Measurements from ENCODE around the gene PDE7B. TPM values are rescaled to one million over a fixed set of nuclear protein-coding genes. Genes with fewer than 3 reads are reported as not detected.

The PDE7B gene
- polyA plus RNA-seq, result 1.3 TPM
- long read RNA-seq, donor 1, result 0 reads
- long read RNA-seq, donor 2, full-length matches to known transcripts, result 1 of 1 reads
- long read RNA-seq, donor 2, partial matches to known transcripts, result 0 of 1 reads
- long read RNA-seq, donor 2, other reads (novel, unspliced or antisense), result 0 of 1 reads
- long read RNA-seq, donor 3, result 0 reads
- long read RNA-seq, donor 4, result 0 reads
- long read RNA-seq, donor 5, result 0 reads
- long read RNA-seq, donor 6, full-length matches to known transcripts, result 1 of 1 reads
- long read RNA-seq, donor 6, partial matches to known transcripts, result 0 of 1 reads
- long read RNA-seq, donor 6, other reads (novel, unspliced or antisense), result 0 of 1 reads
- long read RNA-seq, donor 7, result 0 reads
- long read RNA-seq, donor 8, result 0 reads
- long read RNA-seq, donor 9, result 0 reads
- long read RNA-seq, donor 10, result 0 reads
- long read RNA-seq, donor 11, result 0 reads

- no peak within 1 kb of the TSS for H3K4me3 ChIP-seq (ENCODE audit: low read length)
Observed at GRCh38 chr6:135851442-135852271, at the start of gene PDE7B. TSS of gene PDE7B (plus strand) at chr6:135851701.

DNA sequence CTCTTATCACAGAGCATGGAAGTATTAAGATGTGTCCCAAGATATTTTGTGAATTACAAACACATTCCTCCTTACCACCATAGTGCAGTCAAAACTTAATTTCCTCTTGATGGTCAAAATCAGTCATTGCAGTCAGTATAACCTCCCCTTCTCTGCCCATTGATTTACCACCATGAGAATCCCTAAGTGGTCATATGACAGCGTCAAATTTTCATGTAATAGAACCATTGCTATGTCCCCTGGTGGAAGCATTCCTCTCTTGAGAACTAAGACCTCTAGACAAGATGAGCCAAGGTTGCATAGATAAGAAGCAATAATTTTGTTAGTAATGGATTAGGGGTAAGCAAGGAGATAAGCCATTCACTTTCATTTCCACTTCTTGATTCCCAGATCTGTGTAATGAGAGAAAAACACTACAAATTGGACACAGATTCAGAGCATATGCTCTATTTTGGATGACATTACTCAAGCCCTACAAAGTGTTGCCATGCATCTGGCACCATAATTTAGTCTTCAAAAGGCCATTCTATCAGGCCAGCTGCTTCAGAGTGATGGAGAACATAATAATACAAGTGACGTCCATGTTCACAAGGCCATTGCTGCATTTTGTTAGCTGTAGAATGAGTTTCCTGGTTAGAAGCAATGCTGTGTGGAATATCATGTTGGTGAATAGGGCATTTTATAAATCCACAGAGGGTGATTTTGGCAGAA lies 49.6 kb upstream of the PDE7B start:
- Histone ChIP-seq H3K4me3 (ENCODE audit: low read length) (no peak overlapping the region), H3K36me3 (ENCODE audit: control insufficient read depth, insufficient read depth, low read length) (no peaks in the 10 kb centered on the region), H3K27ac (ENCODE audit: low read length) (no peak overlapping the region), H3K27me3 (ENCODE audit: control insufficient read depth, insufficient read depth, low read length) (no peaks in the 10 kb centered on the region), H3K4me1 (ENCODE audit: control insufficient read depth, insufficient read depth, low read length) (no peaks in the 10 kb centered on the region), H3K9me3 (ENCODE audit: control insufficient read depth, low read depth, low read length) (no peaks in the 10 kb centered on the region)
- DNase-seq, result no peak
- WGBS (ENCODE audit: insufficient coverage, low lambda C conversion rate), result no CpG with 5 or more reads among the region's 2 CpGs

More at GRCh38 chr6:135851442-135852271, at the start of gene PDE7B:
- H3K27ac ChIP-seq (ENCODE audit: low read length), result no peak within 1 kb of the TSS
- DNase-seq, result peak; percentile 29 to 64
- H3K36me3 ChIP-seq (ENCODE audit: control insufficient read depth, insufficient read depth, low read length), result no peaks in the 10 kb centered on the region
- no peaks in the 10 kb centered on the region for H3K27me3 ChIP-seq (ENCODE audit: control insufficient read depth, insufficient read depth, low read length)
- H3K9me3 ChIP-seq (ENCODE audit: control insufficient read depth, low read depth, low read length), result no peaks in the 10 kb centered on the region
- 6% methylated on average over 2 of the region's 12 CpGs for WGBS (ENCODE audit: insufficient coverage, low lambda C conversion rate)
- H3K4me1 ChIP-seq (ENCODE audit: control insufficient read depth, insufficient read depth, low read length), result peaks cover 4% of the 10 kb centered on the region

DNA sequence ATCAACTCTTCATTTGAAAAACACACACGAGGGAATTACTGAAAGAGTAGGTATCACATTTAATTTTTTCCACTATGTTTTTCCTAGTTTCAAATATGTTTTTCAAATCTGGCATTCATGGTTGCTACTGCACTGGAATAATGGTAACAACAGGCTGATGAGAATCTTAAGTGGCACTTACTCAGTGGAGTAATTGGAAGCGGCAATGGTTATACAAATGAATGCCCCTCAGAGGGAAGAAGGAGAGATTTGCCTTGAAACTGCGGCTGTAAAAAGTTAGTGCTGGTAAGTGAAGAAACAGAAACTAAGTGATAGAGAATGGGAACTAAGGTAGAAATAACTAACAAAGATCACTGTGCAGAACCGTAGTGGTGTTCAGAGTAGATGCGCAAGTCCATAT lies 41.0 kb upstream of the PDE7B start:
- Histone ChIP-seq H3K36me3 (ENCODE audit: control insufficient read depth, insufficient read depth, low read length) (no peaks in the 10 kb centered on the region), H3K4me3 (ENCODE audit: low read length) (no peak overlapping the region)
- 42% methylated on average over 2 of the region's 5 CpGs for WGBS (ENCODE audit: insufficient coverage, low lambda C conversion rate)

DNA sequence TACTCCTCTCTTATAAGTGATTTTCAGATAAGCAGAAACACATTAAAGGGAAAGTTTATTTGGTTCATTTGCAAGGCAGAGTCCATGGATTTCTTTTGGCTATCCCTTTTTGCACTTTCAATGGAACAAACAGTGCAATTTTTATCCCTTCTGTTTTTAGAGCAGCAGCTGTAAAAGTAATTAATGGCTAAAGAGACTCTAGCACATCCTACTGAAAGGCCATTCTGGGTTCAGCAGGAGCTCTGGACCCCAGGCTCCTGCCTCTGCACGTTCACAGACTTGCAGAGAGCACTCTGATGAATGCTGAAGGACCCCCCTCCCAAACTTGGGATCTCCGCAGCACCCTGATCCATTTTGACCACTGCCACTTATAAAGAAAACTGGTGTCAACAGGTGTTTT lies 40.3 kb upstream of the PDE7B start:
- H3K27me3 ChIP-seq (ENCODE audit: control insufficient read depth, insufficient read depth, low read length), result no peaks in the 10 kb centered on the region
- DNase-seq, result no peak
- no peaks in the 10 kb centered on the region for H3K4me1 ChIP-seq (ENCODE audit: control insufficient read depth, insufficient read depth, low read length)
- H3K36me3 ChIP-seq (ENCODE audit: control insufficient read depth, insufficient read depth, low read length), result no peaks in the 10 kb centered on the region
- no peaks in the 10 kb centered on the region for H3K9me3 ChIP-seq (ENCODE audit: control insufficient read depth, low read depth, low read length)
- H3K4me3 ChIP-seq (ENCODE audit: low read length), result no peak overlapping the region
- no peak overlapping the region for H3K27ac ChIP-seq (ENCODE audit: low read length)
- WGBS (ENCODE audit: insufficient coverage, low lambda C conversion rate), result no CpG with 5 or more reads among the region's 2 CpGs

More for the DNA sequence above, 41.0 kb upstream of the PDE7B start:
- Histone ChIP-seq H3K9me3 (ENCODE audit: control insufficient read depth, low read depth, low read length) (no peaks in the 10 kb centered on the region), H3K4me1 (ENCODE audit: control insufficient read depth, insufficient read depth, low read length) (no peaks in the 10 kb centered on the region), H3K27ac (ENCODE audit: low read length) (no peak overlapping the region), H3K27me3 (ENCODE audit: control insufficient read depth, insufficient read depth, low read length) (no peaks in the 10 kb centered on the region)
- no peak for DNase-seq

DNA sequence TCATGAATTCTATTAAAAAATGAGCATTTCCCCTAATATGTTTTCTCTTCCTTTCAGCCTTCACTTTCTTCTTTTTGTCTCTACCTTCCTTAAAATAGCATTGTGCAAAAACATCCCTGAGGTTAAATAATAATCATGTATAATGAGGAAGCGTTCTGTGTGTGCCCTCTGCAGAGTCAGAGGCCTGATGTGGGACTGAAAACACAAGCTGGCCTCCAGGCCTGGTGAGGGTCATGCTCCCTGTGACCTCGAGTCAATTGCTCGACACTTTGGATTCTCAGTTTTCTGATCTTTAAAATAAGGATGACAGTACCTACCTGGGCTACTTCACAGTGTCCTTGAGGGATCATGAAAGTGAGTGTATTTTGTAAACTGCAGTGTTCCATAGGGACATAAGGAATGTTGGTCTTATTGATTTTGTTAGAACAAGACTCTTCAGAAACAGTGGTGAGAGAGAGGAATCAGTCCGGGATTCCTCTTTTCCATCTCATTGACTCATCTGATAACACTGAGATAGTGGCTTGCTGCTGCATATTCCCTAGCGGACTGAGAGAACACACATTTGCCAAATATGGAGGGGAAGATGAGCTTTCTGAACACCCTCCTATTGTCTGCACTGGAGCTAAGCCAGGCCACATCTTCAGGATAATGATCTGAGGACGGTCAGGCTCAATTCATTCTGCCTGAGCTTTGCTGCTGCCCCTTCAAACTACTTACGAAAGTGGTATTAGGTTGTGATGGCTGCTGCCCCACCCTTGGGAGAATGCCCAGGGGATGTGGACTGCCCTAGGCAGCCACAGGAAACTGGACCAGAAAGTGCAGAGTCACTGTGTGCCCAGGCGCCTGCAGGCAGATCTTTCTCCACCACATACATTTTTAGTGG lies 39.6 kb upstream of the PDE7B start:
- Histone ChIP-seq H3K9me3 (ENCODE audit: control insufficient read depth, low read depth, low read length) (no peaks in the 10 kb centered on the region), H3K27me3 (ENCODE audit: control insufficient read depth, insufficient read depth, low read length) (no peaks in the 10 kb centered on the region), H3K27ac (ENCODE audit: low read length) (no peak overlapping the region), H3K36me3 (ENCODE audit: control insufficient read depth, insufficient read depth, low read length) (no peaks in the 10 kb centered on the region), H3K4me1 (ENCODE audit: control insufficient read depth, insufficient read depth, low read length) (no peaks in the 10 kb centered on the region), H3K4me3 (ENCODE audit: low read length) (no peak overlapping the region)
- no peak for DNase-seq
- 100% methylated on average over 2 of the region's 8 CpGs for WGBS (ENCODE audit: insufficient coverage, low lambda C conversion rate)

DNA sequence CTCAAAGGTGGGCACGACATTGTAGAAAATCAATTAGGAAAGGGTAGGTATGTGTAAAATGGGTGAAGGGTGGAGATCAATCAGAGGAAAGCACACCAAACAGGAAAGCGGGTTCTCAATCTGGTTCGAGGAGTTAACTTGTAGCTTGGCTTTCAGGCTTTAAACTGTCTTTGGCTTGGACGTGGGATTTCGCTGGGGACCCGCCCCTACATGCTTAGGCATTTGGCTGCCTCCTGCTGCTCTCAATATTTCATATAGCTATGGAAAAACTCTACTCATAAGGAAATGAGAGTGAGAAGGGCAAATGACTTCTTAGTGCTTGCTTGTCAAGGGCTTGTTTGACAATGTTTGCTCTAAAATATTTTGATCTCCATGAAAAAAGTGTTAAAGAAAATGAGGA lies 38.1 kb upstream of the PDE7B start:
- no CpG with 5 or more reads among the region's 6 CpGs for WGBS (ENCODE audit: insufficient coverage, low lambda C conversion rate)
- H3K4me3 ChIP-seq (ENCODE audit: low read length), result no peak overlapping the region
- DNase-seq, result no peak

GRCh38 chr6:135814043-135814442 lies 37.5 kb upstream of the PDE7B start:
- no peak overlapping the region for H3K4me3 ChIP-seq (ENCODE audit: low read length)
- peaks cover 2% of the 10 kb centered on the region for H3K27me3 ChIP-seq (ENCODE audit: control insufficient read depth, insufficient read depth, low read length)
- H3K36me3 ChIP-seq (ENCODE audit: control insufficient read depth, insufficient read depth, low read length), result no peaks in the 10 kb centered on the region
- no peaks in the 10 kb centered on the region for H3K4me1 ChIP-seq (ENCODE audit: control insufficient read depth, insufficient read depth, low read length)
- H3K27ac ChIP-seq (ENCODE audit: low read length), result no peak overlapping the region
- DNase-seq, result peak; percentile 51 to 69
- WGBS (ENCODE audit: insufficient coverage, low lambda C conversion rate), result no CpG with 5 or more reads among the region's 4 CpGs
- no peaks in the 10 kb centered on the region for H3K9me3 ChIP-seq (ENCODE audit: control insufficient read depth, low read depth, low read length)

More for the DNA sequence above, 38.1 kb upstream of the PDE7B start:
- Histone ChIP-seq H3K9me3 (ENCODE audit: control insufficient read depth, low read depth, low read length) (no peaks in the 10 kb centered on the region), H3K27ac (ENCODE audit: low read length) (no peak overlapping the region), H3K36me3 (ENCODE audit: control insufficient read depth, insufficient read depth, low read length) (no peaks in the 10 kb centered on the region), H3K27me3 (ENCODE audit: control insufficient read depth, insufficient read depth, low read length) (peaks cover 1% of the 10 kb centered on the region), H3K4me1 (ENCODE audit: control insufficient read depth, insufficient read depth, low read length) (no peaks in the 10 kb centered on the region)

DNA sequence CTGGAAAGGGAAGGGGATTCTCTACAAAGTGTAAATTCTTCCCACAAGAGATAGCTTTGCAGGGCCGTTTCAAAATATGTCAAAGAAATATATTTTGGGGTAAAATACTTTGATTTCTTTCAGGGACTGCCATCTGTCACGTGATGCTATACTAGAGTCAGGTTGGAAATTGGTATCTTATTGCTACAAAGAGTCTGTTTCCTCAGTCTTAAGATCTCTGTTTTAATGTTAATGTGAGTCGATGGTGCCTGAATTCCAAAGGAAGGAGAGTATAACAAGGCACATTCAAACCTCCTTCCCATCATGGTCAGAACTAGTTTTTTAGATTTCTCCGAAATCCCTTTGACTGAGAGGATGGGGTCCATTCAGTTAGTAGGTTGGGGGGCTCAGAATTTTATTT lies 36.3 kb upstream of the PDE7B start:
- Histone ChIP-seq H3K4me1 (ENCODE audit: control insufficient read depth, insufficient read depth, low read length) (no peaks in the 10 kb centered on the region), H3K4me3 (ENCODE audit: low read length) (no peak overlapping the region), H3K27ac (ENCODE audit: low read length) (no peak overlapping the region), H3K9me3 (ENCODE audit: control insufficient read depth, low read depth, low read length) (no peaks in the 10 kb centered on the region), H3K36me3 (ENCODE audit: control insufficient read depth, insufficient read depth, low read length) (no peaks in the 10 kb centered on the region), H3K27me3 (ENCODE audit: control insufficient read depth, insufficient read depth, low read length) (peaks cover 2% of the 10 kb centered on the region)
- 100% methylated on average over 2 of the region's 4 CpGs for WGBS (ENCODE audit: insufficient coverage, low lambda C conversion rate)
- DNase-seq, result no peak

DNA sequence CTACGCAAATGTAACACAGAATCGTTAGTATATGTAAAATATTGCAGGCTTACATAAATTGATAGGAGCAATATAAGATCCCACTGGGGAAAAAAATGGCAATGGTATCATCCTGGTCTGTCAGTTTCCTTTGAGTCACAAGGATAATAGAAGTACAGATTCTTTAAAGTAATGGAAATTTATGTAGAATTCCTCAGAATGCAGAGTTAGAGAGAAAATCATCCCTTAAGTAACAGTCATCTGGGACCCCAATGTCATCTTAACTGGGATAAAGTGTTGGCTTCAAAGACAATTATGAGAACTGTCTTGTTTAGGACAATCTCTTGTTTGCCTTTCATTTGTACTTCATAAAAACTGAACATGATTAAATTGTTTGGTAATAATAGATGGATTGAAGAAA lies 34.5 kb upstream of the PDE7B start:
- Histone ChIP-seq H3K4me1 (ENCODE audit: control insufficient read depth, insufficient read depth, low read length) (no peaks in the 10 kb centered on the region), H3K27ac (ENCODE audit: low read length) (no peak overlapping the region), H3K4me3 (ENCODE audit: low read length) (no peak overlapping the region), H3K9me3 (ENCODE audit: control insufficient read depth, low read depth, low read length) (no peaks in the 10 kb centered on the region), H3K36me3 (ENCODE audit: control insufficient read depth, insufficient read depth, low read length) (no peaks in the 10 kb centered on the region), H3K27me3 (ENCODE audit: control insufficient read depth, insufficient read depth, low read length) (peaks cover 2% of the 10 kb centered on the region)
- WGBS (ENCODE audit: insufficient coverage, low lambda C conversion rate), result 100% methylated on average over 2 of the region's 2 CpGs
- no peak for DNase-seq
